Osteoblast (primary cell): ENCODE measurements around the gene ALG5. TPM values are rescaled to one million over a fixed set of nuclear protein-coding genes. Genes with fewer than 3 reads are reported as not detected.

Source experiments
- DNase-seq: peaks from one replicate; pipeline ENCODE4 v3.0.0; 2011; ENCODE audit warnings: low spot score, mixed read lengths; ENCODE audit not compliant: insufficient read length; ENCODE audit errors: missing footprints
- H2AFZ ChIP-seq: 2 replicates; pipeline ENCODE4 v1.6.0; 2011; ENCODE audit warnings: mild to moderate bottlenecking, low read length
- H3K27ac ChIP-seq: 2 replicates; pipeline ENCODE4 v1.5.1; 2011; ENCODE audit warnings: mild to moderate bottlenecking, low read depth, low read length, moderate library complexity
- H3K27me3 ChIP-seq: 2 replicates; pipeline ENCODE4 v1.6.0; 2012; ENCODE audit warnings: mild to moderate bottlenecking, control low read depth, inconsistent platforms, low read length, moderate library complexity; ENCODE audit not compliant: insufficient read depth
- H3K36me3 ChIP-seq: 2 replicates; pipeline ENCODE4 v1.5.1; 2011; ENCODE audit warnings: mild to moderate bottlenecking, low read length, control low read depth, moderate library complexity; ENCODE audit not compliant: insufficient read depth
- H3K4me1 ChIP-seq: 2 replicates; pipeline ENCODE4 v1.5.1; 2011; ENCODE audit warnings: mild to moderate bottlenecking, low read length, control low read depth, moderate library complexity; ENCODE audit not compliant: insufficient read depth
- H3K4me2 ChIP-seq: 2 replicates; pipeline ENCODE4 v1.6.0; 2011; ENCODE audit warnings: mild to moderate bottlenecking, low read length; ENCODE audit not compliant: insufficient read depth
- H3K4me3 ChIP-seq: fragments of 200-600 bp; sonication (generic); 3 replicates; pipeline ENCODE4 v1.5.1; 2012; ENCODE audit warnings: mild to moderate bottlenecking, low read length, inconsistent platforms; ENCODE audit not compliant: insufficient read depth
- H3K79me2 ChIP-seq: 2 replicates; pipeline ENCODE4 v1.6.0; 2012; ENCODE audit warnings: mild to moderate bottlenecking, low read length, control low read depth, inconsistent platforms; ENCODE audit not compliant: insufficient read depth
- H3K9me3 ChIP-seq: 2 replicates; pipeline ENCODE4 v1.5.1; 2011; ENCODE audit warnings: low read depth, low read length, control low read depth
- H4K20me1 ChIP-seq: 2 replicates; pipeline ENCODE4 v1.6.0; 2012; ENCODE audit warnings: mild to moderate bottlenecking, low read length, control low read depth; ENCODE audit not compliant: insufficient read depth
- total RNA-seq: library from RNA; depleted of rRNA; stranded (reverse); fragments of >200 nt; gene quantifications from 2 replicates; pipeline ENCODE4 v1.2.3, GENCODE V29; 2012
- TF ChIP-seq, protein P1 (sequence below): IDR thresholded peaks from 2 replicates; pipeline ENCODE4 v1.5.1; 2011; ENCODE audit warnings: mild to moderate bottlenecking, low read depth, low read length, moderate library complexity; ENCODE audit errors: extremely low read depth

ALG5 gene
- total RNA-seq, 1 donor, result 39.4 TPM

DNA sequence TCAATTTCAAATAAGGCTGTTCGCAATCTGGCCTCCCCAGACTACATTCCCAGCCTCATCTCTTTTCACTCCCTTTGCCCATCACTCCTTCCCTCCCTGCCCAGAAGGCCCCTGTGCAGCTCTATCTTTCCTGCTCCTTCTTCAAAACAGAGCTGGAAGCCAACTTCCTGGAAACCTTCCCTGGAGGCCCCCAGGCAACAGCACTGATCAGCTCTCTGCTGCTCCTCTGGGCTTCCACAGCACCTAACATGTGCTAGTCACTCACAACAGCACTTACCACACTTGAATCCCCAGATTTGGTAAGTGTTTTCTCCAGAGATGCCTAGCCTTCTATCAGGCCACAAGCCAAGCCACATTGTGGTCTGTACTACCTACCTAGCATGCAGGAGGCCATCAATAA is 88.6 kb downstream of the ALG5 start:
- Histone ChIP-seq H3K4me3 (no peak overlapping the region), H3K27me3 (no peaks in the 10 kb centered on the region), H3K4me1 (no peaks in the 10 kb centered on the region), H2AFZ (no peak overlapping the region), H3K9me3 (no peaks in the 10 kb centered on the region), H3K79me2 (peaks cover 28% of the 10 kb centered on the region), H3K36me3 (no peaks in the 10 kb centered on the region), H3K27ac (no peak overlapping the region), H4K20me1 (peaks cover 3% of the 10 kb centered on the region), H3K4me2 (no peak overlapping the region)
- DNase-seq, result no peak
- TF ChIP-seq, protein P1, sequence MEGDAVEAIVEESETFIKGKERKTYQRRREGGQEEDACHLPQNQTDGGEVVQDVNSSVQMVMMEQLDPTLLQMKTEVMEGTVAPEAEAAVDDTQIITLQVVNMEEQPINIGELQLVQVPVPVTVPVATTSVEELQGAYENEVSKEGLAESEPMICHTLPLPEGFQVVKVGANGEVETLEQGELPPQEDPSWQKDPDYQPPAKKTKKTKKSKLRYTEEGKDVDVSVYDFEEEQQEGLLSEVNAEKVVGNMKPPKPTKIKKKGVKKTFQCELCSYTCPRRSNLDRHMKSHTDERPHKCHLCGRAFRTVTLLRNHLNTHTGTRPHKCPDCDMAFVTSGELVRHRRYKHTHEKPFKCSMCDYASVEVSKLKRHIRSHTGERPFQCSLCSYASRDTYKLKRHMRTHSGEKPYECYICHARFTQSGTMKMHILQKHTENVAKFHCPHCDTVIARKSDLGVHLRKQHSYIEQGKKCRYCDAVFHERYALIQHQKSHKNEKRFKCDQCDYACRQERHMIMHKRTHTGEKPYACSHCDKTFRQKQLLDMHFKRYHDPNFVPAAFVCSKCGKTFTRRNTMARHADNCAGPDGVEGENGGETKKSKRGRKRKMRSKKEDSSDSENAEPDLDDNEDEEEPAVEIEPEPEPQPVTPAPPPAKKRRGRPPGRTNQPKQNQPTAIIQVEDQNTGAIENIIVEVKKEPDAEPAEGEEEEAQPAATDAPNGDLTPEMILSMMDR, result no peak

DNA sequence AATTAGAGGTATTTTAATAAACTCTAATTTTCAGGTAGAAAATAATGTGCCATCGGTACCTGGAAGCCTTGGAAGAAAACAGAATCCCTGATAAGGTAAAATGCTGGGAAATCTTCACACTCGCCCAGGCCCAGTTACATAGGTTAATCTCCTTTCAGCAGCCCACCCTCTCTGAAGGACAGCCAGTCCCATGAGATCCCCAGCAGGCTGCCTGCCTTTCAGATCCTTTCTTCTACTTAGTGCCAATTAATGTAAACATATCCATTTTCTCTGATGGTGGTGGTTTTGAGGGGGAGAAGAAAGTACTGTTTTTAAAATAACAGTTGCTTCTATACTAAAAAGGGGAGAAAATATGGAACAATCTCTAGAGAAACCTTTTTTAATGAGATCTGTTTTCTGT is 91.3 kb downstream of the ALG5 start:
- H4K20me1 ChIP-seq, result no peaks in the 10 kb centered on the region

DNA sequence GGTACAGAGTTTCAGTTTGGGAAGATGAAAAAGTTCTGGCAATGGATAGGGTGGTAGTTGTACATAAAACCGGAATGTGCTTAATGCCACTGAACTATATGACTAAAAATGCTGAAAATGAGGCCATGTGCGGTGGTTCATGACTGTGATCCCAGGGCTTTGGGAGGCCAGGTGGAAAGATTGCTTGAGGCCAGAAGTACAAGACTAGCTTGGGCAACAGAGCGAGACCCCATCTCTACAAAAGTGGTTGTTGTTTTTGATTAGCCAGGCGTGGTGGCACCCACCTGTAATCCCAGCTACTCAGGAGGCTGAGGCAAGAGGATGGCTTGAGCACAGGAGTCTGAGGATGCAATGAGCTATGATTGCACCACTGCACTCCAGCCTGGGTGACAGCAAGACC is 91.9 kb downstream of the ALG5 start:
- TF ChIP-seq, protein P1, result no peak
- no peak overlapping the region for H3K4me2 ChIP-seq
- H3K79me2 ChIP-seq, result peaks cover 14% of the 10 kb centered on the region
- H3K27ac ChIP-seq, result no peak overlapping the region
- H4K20me1 ChIP-seq, result no peaks in the 10 kb centered on the region
- no peaks in the 10 kb centered on the region for H3K9me3 ChIP-seq
- DNase-seq, result no peak
- H2AFZ ChIP-seq, result no peak overlapping the region
- no peaks in the 10 kb centered on the region for H3K36me3 ChIP-seq
- H3K27me3 ChIP-seq, result no peaks in the 10 kb centered on the region
- H3K4me1 ChIP-seq, result no peaks in the 10 kb centered on the region
- no peak overlapping the region for H3K4me3 ChIP-seq

More for the DNA sequence above, 91.3 kb downstream of the ALG5 start:
- Histone ChIP-seq H3K4me2 (no peak overlapping the region), H3K4me3 (no peak overlapping the region), H3K79me2 (peaks cover 18% of the 10 kb centered on the region), H3K27me3 (no peaks in the 10 kb centered on the region), H3K36me3 (no peaks in the 10 kb centered on the region), H3K4me1 (no peaks in the 10 kb centered on the region), H3K9me3 (no peaks in the 10 kb centered on the region), H2AFZ (no peak overlapping the region), H3K27ac (no peak overlapping the region)
- TF ChIP-seq, protein P1, result no peak
- no peak for DNase-seq

DNA sequence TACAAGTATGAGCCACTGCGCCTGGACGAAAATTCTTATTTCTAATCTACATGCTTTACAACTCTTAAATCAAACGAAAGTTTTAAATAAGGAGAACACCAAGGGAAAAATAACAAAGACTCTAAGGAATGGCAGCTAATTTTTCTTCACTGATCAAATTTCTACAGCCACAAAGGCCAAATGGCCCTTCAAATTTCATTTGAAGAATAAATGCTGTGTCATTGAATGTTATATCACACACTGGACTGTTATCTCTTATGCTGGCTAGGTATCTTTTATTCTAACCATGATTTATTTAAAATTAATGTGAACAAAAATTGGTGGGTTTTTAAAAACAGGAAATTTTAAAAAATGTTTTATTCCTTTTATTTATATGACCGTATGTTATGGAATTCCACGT is 93.2 kb downstream of the ALG5 start:
- H3K4me2 ChIP-seq, result no peak overlapping the region
- H3K9me3 ChIP-seq, result no peaks in the 10 kb centered on the region
- no peaks in the 10 kb centered on the region for H4K20me1 ChIP-seq
- TF ChIP-seq, protein P1, result no peak
- DNase-seq, result no peak
- H3K4me3 ChIP-seq, result no peak overlapping the region
- no peak overlapping the region for H3K27ac ChIP-seq
- peaks cover 10% of the 10 kb centered on the region for H3K79me2 ChIP-seq
- H3K27me3 ChIP-seq, result no peaks in the 10 kb centered on the region
- no peak overlapping the region for H2AFZ ChIP-seq
- no peaks in the 10 kb centered on the region for H3K4me1 ChIP-seq
- H3K36me3 ChIP-seq, result no peaks in the 10 kb centered on the region
